AG09309 (cell line): ENCODE results near the gene PLAAT3.
"Not testable (repeated sequence)": the region's sequence is repeated elsewhere in the genome, so short reads cannot be mapped to it uniquely, and the experiment has no call there.

Source experiments
- DNase-seq: peaks from one replicate; pipeline ENCODE4 v3.0.0-alpha.2; 2010; ENCODE audit warnings: low read depth
- H3K4me3 ChIP-seq: 2 replicates; pipeline ENCODE4 v1.5.1; 2011; ENCODE audit warnings: mild to moderate bottlenecking, low read depth, low read length, moderate library complexity; ENCODE audit not compliant: control insufficient read depth
- TF ChIP-seq, protein P1 (sequence below): IDR thresholded peaks from 2 replicates; pipeline ENCODE4 v1.5.1; 2011; ENCODE audit warnings: mild to moderate bottlenecking, low read depth, low read length, inconsistent platforms; ENCODE audit not compliant: insufficient read depth, control insufficient read depth; ENCODE audit errors: missing control alignments

PLAAT3 gene

GRCh38 chr11:63639199-63639832 is 25.1 kb upstream of the PLAAT3 start:
- peak; percentile 14 for DNase-seq
- H3K4me3 ChIP-seq: no peak overlapping the region
- TF ChIP-seq, protein P1, sequence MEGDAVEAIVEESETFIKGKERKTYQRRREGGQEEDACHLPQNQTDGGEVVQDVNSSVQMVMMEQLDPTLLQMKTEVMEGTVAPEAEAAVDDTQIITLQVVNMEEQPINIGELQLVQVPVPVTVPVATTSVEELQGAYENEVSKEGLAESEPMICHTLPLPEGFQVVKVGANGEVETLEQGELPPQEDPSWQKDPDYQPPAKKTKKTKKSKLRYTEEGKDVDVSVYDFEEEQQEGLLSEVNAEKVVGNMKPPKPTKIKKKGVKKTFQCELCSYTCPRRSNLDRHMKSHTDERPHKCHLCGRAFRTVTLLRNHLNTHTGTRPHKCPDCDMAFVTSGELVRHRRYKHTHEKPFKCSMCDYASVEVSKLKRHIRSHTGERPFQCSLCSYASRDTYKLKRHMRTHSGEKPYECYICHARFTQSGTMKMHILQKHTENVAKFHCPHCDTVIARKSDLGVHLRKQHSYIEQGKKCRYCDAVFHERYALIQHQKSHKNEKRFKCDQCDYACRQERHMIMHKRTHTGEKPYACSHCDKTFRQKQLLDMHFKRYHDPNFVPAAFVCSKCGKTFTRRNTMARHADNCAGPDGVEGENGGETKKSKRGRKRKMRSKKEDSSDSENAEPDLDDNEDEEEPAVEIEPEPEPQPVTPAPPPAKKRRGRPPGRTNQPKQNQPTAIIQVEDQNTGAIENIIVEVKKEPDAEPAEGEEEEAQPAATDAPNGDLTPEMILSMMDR: peak; percentile 24

- not testable (repeated sequence) for H3K4me3 ChIP-seq, DNase-seq
Observed at GRCh38 chr11:63638436-63638835, 24.2 kb upstream of the PLAAT3 start.

GRCh38 chr11:63635762-63636465 is 21.7 kb upstream of the PLAAT3 start:
- DNase-seq: no peak

DNA sequence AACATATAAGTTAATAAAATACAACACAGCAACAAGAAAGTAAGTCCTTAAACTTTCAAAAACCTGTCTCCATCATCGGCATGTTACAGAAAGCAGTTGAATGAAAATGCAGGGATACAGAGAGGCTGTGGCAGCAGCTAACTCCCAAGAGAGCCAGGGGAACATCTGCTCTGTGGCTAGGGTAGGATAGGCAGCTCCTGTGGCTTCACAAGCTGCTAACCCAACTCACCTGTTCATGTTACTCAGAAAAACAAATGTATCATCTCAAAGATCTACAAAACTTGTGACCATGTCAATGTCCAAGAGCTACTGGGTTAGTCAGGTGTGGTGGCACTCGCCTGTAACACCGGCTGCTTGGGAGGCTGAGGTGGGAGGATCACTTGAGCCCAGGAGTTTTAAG is 15.2 kb upstream of the PLAAT3 start:
- TF ChIP-seq, protein P1: no peak
- no peak for DNase-seq
- no peak overlapping the region for H3K4me3 ChIP-seq

More at GRCh38 chr11:63635762-63636465, 21.7 kb upstream of the PLAAT3 start:
- TF ChIP-seq, protein P1: peak; percentile 76
- no peak overlapping the region for H3K4me3 ChIP-seq

DNA sequence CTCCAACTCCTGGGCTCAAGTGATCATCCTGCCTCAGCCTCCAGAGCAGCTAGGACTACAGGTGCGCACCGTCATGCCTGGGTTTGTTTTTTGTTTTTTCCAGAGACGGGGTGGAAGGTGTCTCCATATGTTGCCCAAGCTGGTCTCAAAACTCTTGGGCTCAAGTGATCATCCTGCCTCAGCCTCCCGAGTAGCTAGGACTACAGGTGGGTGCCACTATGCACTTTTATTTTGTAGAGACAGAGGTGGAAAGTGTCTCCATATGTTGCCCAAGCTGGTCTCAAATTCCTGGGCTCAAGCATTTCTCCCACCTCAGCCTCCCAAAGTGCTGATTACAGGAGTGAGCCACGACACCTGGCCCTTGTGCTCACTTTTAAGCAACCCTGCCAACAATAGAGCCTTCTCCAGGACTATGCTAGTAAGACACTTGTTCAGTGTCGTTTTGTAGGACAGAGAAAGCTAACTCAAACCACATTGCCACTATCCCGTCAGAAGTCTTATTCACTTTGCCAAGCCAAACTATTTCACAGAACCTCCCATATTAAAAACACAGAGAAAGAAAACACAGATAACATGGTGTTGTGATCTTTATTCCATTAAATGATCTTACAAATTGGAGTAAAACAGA is 9.4 kb upstream of the PLAAT3 start:
- H3K4me3 ChIP-seq: no peak overlapping the region
- DNase-seq: no peak
- TF ChIP-seq, protein P1: no peak

DNA sequence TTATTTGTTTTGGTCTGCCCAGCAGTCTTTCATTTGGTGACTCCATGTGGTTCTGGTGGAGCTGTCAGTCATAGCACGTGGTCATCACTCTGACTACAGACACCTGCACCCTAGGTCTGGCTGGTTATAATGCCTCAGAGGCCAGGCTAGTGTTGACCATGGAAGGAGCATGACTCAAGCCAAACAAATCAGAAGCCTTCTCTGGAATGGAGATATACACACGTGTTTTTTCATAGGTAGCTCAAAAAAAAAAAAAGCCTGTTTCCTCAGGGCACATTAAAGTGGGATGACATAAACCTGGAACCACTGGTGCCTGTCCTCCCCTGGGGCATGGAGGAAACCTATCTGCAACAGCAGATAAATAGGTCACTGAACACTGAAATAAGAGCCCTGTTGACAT is 8.1 kb upstream of the PLAAT3 start:
- no peak overlapping the region for H3K4me3 ChIP-seq
- DNase-seq: no peak
- TF ChIP-seq, protein P1: no peak

GRCh38 chr11:63621071-63621470 is 6.8 kb upstream of the PLAAT3 start:
- no peak overlapping the region for H3K4me3 ChIP-seq
- DNase-seq: no peak
- TF ChIP-seq, protein P1: no peak
